ENCODE results near the gene RNH1.

Gene RNH1

DNA sequence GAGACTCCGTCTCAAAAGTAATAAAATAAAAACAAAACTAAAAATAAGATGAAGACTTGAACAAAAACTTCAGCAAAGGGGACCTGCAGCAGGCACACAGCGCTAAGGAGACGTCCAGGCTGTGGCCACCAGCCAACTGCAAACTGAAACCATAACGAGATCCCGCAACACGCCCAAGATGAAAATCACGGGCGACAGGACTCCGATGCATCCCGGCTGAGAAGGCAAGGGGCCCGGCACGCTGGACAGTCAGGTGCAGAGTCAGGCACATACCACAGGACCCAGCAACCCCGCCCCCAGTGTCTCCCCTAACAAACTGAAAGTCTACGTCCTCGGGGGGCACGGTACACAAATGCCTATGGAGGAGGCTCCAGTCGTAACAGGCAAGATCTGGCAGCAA is 19.1 kb upstream of the RNH1 start:
- no peaks in the 10 kb centered on the region for H3K9me2 ChIP-seq (replicated peaks; ENCODE audit: control insufficient read depth, low read length)
- TF ChIP-seq, protein P1, sequence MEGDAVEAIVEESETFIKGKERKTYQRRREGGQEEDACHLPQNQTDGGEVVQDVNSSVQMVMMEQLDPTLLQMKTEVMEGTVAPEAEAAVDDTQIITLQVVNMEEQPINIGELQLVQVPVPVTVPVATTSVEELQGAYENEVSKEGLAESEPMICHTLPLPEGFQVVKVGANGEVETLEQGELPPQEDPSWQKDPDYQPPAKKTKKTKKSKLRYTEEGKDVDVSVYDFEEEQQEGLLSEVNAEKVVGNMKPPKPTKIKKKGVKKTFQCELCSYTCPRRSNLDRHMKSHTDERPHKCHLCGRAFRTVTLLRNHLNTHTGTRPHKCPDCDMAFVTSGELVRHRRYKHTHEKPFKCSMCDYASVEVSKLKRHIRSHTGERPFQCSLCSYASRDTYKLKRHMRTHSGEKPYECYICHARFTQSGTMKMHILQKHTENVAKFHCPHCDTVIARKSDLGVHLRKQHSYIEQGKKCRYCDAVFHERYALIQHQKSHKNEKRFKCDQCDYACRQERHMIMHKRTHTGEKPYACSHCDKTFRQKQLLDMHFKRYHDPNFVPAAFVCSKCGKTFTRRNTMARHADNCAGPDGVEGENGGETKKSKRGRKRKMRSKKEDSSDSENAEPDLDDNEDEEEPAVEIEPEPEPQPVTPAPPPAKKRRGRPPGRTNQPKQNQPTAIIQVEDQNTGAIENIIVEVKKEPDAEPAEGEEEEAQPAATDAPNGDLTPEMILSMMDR (IDR thresholded peaks at IDR 0.05; ENCODE audit: low read depth, low read length, poor library complexity, severe bottlenecking) = no peak
- no peak for TF ChIP-seq EZH2phosphoT487 (IDR thresholded peaks at IDR 0.05; ENCODE audit: borderline replicate concordance, low read length)
- no peaks in the 10 kb centered on the region for H4K20me1 ChIP-seq (ENCODE audit: control insufficient read depth, insufficient read depth, low read depth, low read length)
- no peak overlapping the region for H3K27ac ChIP-seq (ENCODE audit: low read depth, low read length)
- H3K36me3 ChIP-seq (ENCODE audit: control insufficient read depth, low read length) = no peaks in the 10 kb centered on the region; the same call in 1 of the 2 replicates
- H3K4me3 ChIP-seq (ENCODE audit: low read length) = no peak overlapping the region
- no peak overlapping the region for H3K4me2 ChIP-seq (ENCODE audit: low read length)
- no peaks in the 10 kb centered on the region; the same call in 1 of the 2 replicates for H3F3A ChIP-seq (ENCODE audit: control insufficient read depth, insufficient read depth)
- no peaks in the 10 kb centered on the region for H3K27me3 ChIP-seq (ENCODE audit: control insufficient read depth, low read length)
- no peaks in the 10 kb centered on the region for H3K79me2 ChIP-seq (ENCODE audit: control insufficient read depth, low read length)
- H3K4me1 ChIP-seq (ENCODE audit: control insufficient read depth, low read length) = no peaks in the 10 kb centered on the region
- no peaks in the 10 kb centered on the region for H3K9me3 ChIP-seq (ENCODE audit: control insufficient read depth, insufficient read depth, low read length)

DNA sequence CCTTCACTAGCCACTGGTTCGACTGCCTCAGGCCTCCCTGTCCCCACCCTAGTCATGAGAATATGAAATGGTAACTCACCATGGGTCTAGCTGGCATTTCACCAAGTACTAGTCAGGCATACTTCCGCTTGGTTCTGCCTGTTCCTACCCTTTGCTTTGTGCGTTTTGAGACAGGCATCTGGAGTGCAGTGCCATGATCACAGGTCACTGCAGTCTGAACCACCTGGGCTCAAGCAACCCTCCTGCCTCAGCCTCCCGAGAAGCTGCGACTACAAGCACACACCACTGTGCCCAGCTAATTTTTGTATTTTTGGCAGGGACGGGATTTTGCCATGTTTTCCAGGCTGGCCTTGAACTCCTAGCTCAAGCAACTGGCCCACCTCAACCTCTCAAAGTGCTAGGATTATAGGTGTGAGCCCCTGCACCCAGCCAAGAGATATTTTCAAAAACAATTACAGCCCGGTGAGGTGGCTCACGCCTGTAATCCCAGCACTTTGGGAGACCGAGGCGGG is 14.2 kb upstream of the RNH1 start:
- Histone ChIP-seq H3K27ac (ENCODE audit: low read depth, low read length) (no peak overlapping the region), H3K4me3 (ENCODE audit: low read length) (no peak overlapping the region), H4K20me1 (ENCODE audit: control insufficient read depth, insufficient read depth, low read depth, low read length) (no peaks in the 10 kb centered on the region), H3K36me3 (ENCODE audit: control insufficient read depth, low read length) (no peaks in the 10 kb centered on the region), H3K4me2 (ENCODE audit: low read length) (no peak overlapping the region), H3K9me2 (replicated peaks; ENCODE audit: control insufficient read depth, low read length) (no peaks in the 10 kb centered on the region), H3K27me3 (ENCODE audit: control insufficient read depth, low read length) (no peaks in the 10 kb centered on the region), H3K9me3 (ENCODE audit: control insufficient read depth, insufficient read depth, low read length) (peaks cover 7% of the 10 kb centered on the region; the same call in 1 of the 2 replicates), H3K79me2 (ENCODE audit: control insufficient read depth, low read length) (no peaks in the 10 kb centered on the region), H3K4me1 (ENCODE audit: control insufficient read depth, low read length) (peaks cover 8% of the 10 kb centered on the region), H3F3A (ENCODE audit: control insufficient read depth, insufficient read depth) (no peaks in the 10 kb centered on the region; the same call in 1 of the 2 replicates)
- TF ChIP-seq, protein P1 (IDR thresholded peaks at IDR 0.05; ENCODE audit: low read depth, low read length, poor library complexity, severe bottlenecking) = no peak
- TF ChIP-seq EZH2phosphoT487 (IDR thresholded peaks at IDR 0.05; ENCODE audit: borderline replicate concordance, low read length) = no peak

DNA sequence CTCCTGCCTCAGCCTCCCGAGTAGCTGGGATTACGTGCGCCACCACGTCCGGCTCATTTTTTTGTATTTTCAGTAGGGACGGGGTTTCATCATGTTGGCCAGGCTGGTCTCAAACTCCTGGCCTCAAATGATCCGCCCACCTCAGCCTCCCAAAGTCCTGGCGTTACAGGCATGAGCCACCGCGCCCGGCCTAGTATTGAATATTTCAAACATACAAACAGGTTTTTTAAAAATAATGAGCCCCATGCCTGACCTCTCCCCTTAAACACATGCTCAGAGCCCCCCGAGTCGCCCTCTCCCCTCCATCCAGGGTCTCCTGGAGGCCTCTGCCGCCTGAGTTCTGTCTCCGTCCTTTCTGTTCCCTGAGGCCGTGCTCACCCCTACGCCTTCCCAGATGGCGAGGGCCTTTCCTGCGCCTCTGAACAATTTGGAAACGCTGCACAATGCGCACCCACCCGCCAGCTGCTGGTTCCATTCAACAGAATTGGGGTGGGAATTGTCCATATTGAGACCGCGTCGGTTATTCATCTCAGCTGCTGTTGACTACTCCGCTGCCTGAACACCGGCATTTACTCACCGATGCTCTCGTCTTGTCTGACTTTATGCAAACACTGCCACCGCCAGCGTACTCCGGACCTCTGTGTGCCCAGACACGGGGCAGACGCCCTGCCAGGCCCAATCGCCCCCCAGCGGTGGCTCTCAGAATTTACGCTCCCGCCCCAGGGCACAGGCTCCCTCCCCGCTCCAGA is 13.6 kb upstream of the RNH1 start:
- H4K20me1 ChIP-seq (ENCODE audit: control insufficient read depth, insufficient read depth, low read depth, low read length) = no peaks in the 10 kb centered on the region

More for the DNA sequence above, 13.6 kb upstream of the RNH1 start:
- Histone ChIP-seq H3K36me3 (ENCODE audit: control insufficient read depth, low read length) (no peaks in the 10 kb centered on the region), H3K79me2 (ENCODE audit: control insufficient read depth, low read length) (no peaks in the 10 kb centered on the region), H3K27me3 (ENCODE audit: control insufficient read depth, low read length) (no peaks in the 10 kb centered on the region), H3F3A (ENCODE audit: control insufficient read depth, insufficient read depth) (no peaks in the 10 kb centered on the region; the same call in 1 of the 2 replicates), H3K9me2 (replicated peaks; ENCODE audit: control insufficient read depth, low read length) (no peaks in the 10 kb centered on the region), H3K4me1 (ENCODE audit: control insufficient read depth, low read length) (peaks cover 8% of the 10 kb centered on the region), H3K9me3 (ENCODE audit: control insufficient read depth, insufficient read depth, low read length) (peaks cover 7% of the 10 kb centered on the region; the same call in 1 of the 2 replicates), H3K4me3 (ENCODE audit: low read length) (no peak overlapping the region), H3K27ac (ENCODE audit: low read depth, low read length) (no peak overlapping the region), H3K4me2 (ENCODE audit: low read length) (no peak overlapping the region)
- TF ChIP-seq, protein P1 (IDR thresholded peaks at IDR 0.05; ENCODE audit: low read depth, low read length, poor library complexity, severe bottlenecking) = no peak
- TF ChIP-seq EZH2phosphoT487 (IDR thresholded peaks at IDR 0.05; ENCODE audit: borderline replicate concordance, low read length) = no peak
